GM23248 (cell line): Measurements from ENCODE around the gene CASTOR1. TPM values are rescaled to one million over a fixed set of nuclear protein-coding genes. Genes with fewer than 3 reads are reported as not detected.

Experiments used
- DNase-seq: peaks from one replicate; pipeline ENCODE4 v3.0.0-alpha.2; 2015
- H2AFZ ChIP-seq: fragments of 200-600 bp; sonication (generic); 2 replicates; pipeline ENCODE4 v1.6.1; 2016; ENCODE audit warnings: antibody characterized with exemption
- H3F3A ChIP-seq: fragments of 200-600 bp; sonication (generic); 2 replicates; pipeline ENCODE4 v1.6.1; 2016; ENCODE audit warnings: mild to moderate bottlenecking, antibody characterized with exemption, mixed run types; ENCODE audit not compliant: insufficient read depth
- H3K27ac ChIP-seq: fragments of 200-600 bp; sonication (generic); 2 replicates; pipeline ENCODE4 v1.5.1; 2016; ENCODE audit warnings: mild to moderate bottlenecking
- H3K27me3 ChIP-seq: fragments of 200-600 bp; sonication (generic); replicated peaks from 2 replicates; pipeline ENCODE4 v1.6.1; 2016; ENCODE audit warnings: mild to moderate bottlenecking; ENCODE audit not compliant: insufficient read depth
- H3K36me3 ChIP-seq: fragments of 200-600 bp; sonication (generic); 2 replicates; pipeline ENCODE4 v1.6.1; 2016; ENCODE audit warnings: low read depth, mild to moderate bottlenecking
- H3K4me1 ChIP-seq: fragments of 200-600 bp; sonication (generic); 2 replicates; pipeline ENCODE4 v1.6.1; 2016; ENCODE audit warnings: mild to moderate bottlenecking; ENCODE audit not compliant: insufficient read depth
- H3K4me2 ChIP-seq: fragments of 200-600 bp; sonication (generic); one replicate; pipeline ENCODE4 v1.6.1; 2016; ENCODE audit warnings: mild to moderate bottlenecking; ENCODE audit not compliant: unreplicated experiment
- H3K4me3 ChIP-seq: fragments of 200-600 bp; sonication (generic); 2 replicates; pipeline ENCODE4 v1.5.1; 2016; ENCODE audit warnings: mild to moderate bottlenecking
- H3K79me2 ChIP-seq: fragments of 200-600 bp; sonication (generic); 2 replicates; pipeline ENCODE4 v1.6.1; 2016; ENCODE audit warnings: mild to moderate bottlenecking; ENCODE audit not compliant: insufficient read depth
- H3K9ac ChIP-seq: fragments of 200-600 bp; sonication (generic); 2 replicates; pipeline ENCODE4 v1.6.1; 2016; ENCODE audit warnings: mild to moderate bottlenecking
- H3K9me2 ChIP-seq: fragments of 200-600 bp; sonication (generic); 2 replicates; pipeline ENCODE4 v1.6.1; 2016; ENCODE audit warnings: mixed run types, mild to moderate bottlenecking, moderate library complexity; ENCODE audit not compliant: insufficient read depth
- H3K9me3 ChIP-seq: fragments of 200-600 bp; sonication (generic); one replicate; pipeline ENCODE4 v1.6.1; 2017; ENCODE audit warnings: low read depth
- H4K20me1 ChIP-seq: fragments of 200-600 bp; sonication (generic); 2 replicates; pipeline ENCODE4 v1.6.0; 2016; ENCODE audit not compliant: insufficient read depth
- EZH2 ChIP-seq: fragments of 200-600 bp; sonication (generic); IDR thresholded peaks from 2 replicates; pipeline ENCODE4 v1.6.1; 2018; ENCODE audit warnings: antibody characterized with exemption, mild to moderate bottlenecking; ENCODE audit not compliant: insufficient read depth, poor library complexity, severe bottlenecking
- EZH2phosphoT487 ChIP-seq: fragments of 200-600 bp; sonication (generic); IDR thresholded peaks from 2 replicates; pipeline ENCODE4 v1.6.1; 2018; ENCODE audit warnings: antibody characterized with exemption, moderate library complexity, mild to moderate bottlenecking, low read depth; ENCODE audit not compliant: insufficient read depth
- WGBS, 2 experiments: methylation state at CpG; one replicate each; pipeline ENCODE4 v1.1.6; 2015 to 2017; ENCODE audit warnings: low lambda C conversion rate in 2 of 2, low coverage in 1 of 2; ENCODE audit errors: missing lambda C conversion rate in 2 of 2; 5-methylcytosine and 5-hydroxymethylcytosine counted together
- in situ Hi-C: fragments of 300-500 bp; cut with MboI; formaldehyde crosslinking; loops from 2 replicates; pipeline ENCODE4 v1.15.0; 2020
- polyA plus RNA-seq: library from polyadenylated mRNA; unstranded; fragments of >200 nt; fragmentation: Nextera tagmentation; extraction: Ambion mirVana; gene quantifications from 2 replicates; pipeline ENCODE4 v1.2.1, GENCODE V29; 2016
- total RNA-seq: library from RNA; depleted of rRNA; stranded (reverse); fragments of >200 nt; shearing (Covaris generic); gene quantifications from 2 replicates; pipeline ENCODE4 v1.2.3, GENCODE V29; 2014

The CASTOR1 gene
- total and polyA plus RNA-seq, 2 experiments from 2014 or later: 8.7 to 13.4 TPM

GRCh38 chr22:30301995-30302809 lies 12.9 kb upstream of the CASTOR1 start:
- peak overlapping the region; percentile 73 for H3K27ac ChIP-seq
- DNase-seq: peak; percentile 82
- 0 out of 2 replicates have a peak, but pooled peaks cover 3% of the 10 kb centered on the region for H3K36me3 ChIP-seq
- no peak overlapping the region for H3K4me3 ChIP-seq
- peak overlapping the region; percentile 14 for H3K4me2 ChIP-seq
- H3K9me2 ChIP-seq: no peaks in the 10 kb centered on the region
- no peaks in the 10 kb centered on the region for H3K27me3 ChIP-seq
- in situ Hi-C loops: no loop called here
- H3K9ac ChIP-seq: peak overlapping the region; percentile 41
- WGBS, 2 experiments: 56 to 60% methylated on average over 9 of the region's 9 CpGs
- peaks cover 33% of the 10 kb centered on the region for H3K4me1 ChIP-seq
- no peak for TF ChIP-seq EZH2
- no peak for TF ChIP-seq EZH2phosphoT487
- peaks cover 57% of the 10 kb centered on the region for H3K79me2 ChIP-seq
- peaks cover 7% of the 10 kb centered on the region; the same call in 1 of the 2 replicates for H4K20me1 ChIP-seq
- peaks cover 3% of the 10 kb centered on the region; the same call in 1 of the 2 replicates for H3F3A ChIP-seq
- H2AFZ ChIP-seq: no peak overlapping the region
- no peaks in the 10 kb centered on the region for H3K9me3 ChIP-seq

GRCh38 chr22:30299322-30299721 lies 10.0 kb upstream of the CASTOR1 start:
- in situ Hi-C loops: no loop called here
- H3K9ac ChIP-seq: no peak overlapping the region
- H3F3A ChIP-seq: no peaks in the 10 kb centered on the region; the same call in 1 of the 2 replicates
- DNase-seq: no peak
- H3K9me2 ChIP-seq: no peaks in the 10 kb centered on the region
- no peak overlapping the region for H3K27ac ChIP-seq
- H3K4me1 ChIP-seq: peaks cover 15% of the 10 kb centered on the region
- peaks cover 28% of the 10 kb centered on the region for H3K79me2 ChIP-seq
- H3K9me3 ChIP-seq: no peaks in the 10 kb centered on the region
- H3K4me2 ChIP-seq: no peak overlapping the region
- H2AFZ ChIP-seq: no peak overlapping the region
- TF ChIP-seq EZH2phosphoT487: no peak
- TF ChIP-seq EZH2: no peak
- H4K20me1 ChIP-seq: no peaks in the 10 kb centered on the region
- peaks cover 7% of the 10 kb centered on the region; the same call in 1 of the 2 replicates for H3K36me3 ChIP-seq
- 93 to 97% methylated on average over 13 of the region's 13 CpGs for WGBS, 2 experiments
- H3K4me3 ChIP-seq: no peak overlapping the region
- H3K27me3 ChIP-seq: no peaks in the 10 kb centered on the region

GRCh38 chr22:30297991-30298701 lies 8.8 kb upstream of the CASTOR1 start:
- WGBS, 2 experiments: 92 to 96% methylated on average over 9 of the region's 9 CpGs
- no peaks in the 10 kb centered on the region for H4K20me1 ChIP-seq
- no peak overlapping the region for H3K9ac ChIP-seq
- H3F3A ChIP-seq: no peaks in the 10 kb centered on the region; the same call in 1 of the 2 replicates
- no peak overlapping the region for H2AFZ ChIP-seq
- no peaks in the 10 kb centered on the region for H3K9me2 ChIP-seq
- H3K36me3 ChIP-seq: peaks cover 7% of the 10 kb centered on the region; the same call in 1 of the 2 replicates
- TF ChIP-seq EZH2phosphoT487 (no peak), EZH2 (no peak)
- H3K27ac ChIP-seq: no peak overlapping the region
- peaks cover 17% of the 10 kb centered on the region for H3K79me2 ChIP-seq
- peaks cover 13% of the 10 kb centered on the region for H3K4me1 ChIP-seq
- H3K4me3 ChIP-seq: no peak overlapping the region
- H3K4me2 ChIP-seq: no peak overlapping the region
- H3K27me3 ChIP-seq: no peaks in the 10 kb centered on the region
- no peak for DNase-seq
- H3K9me3 ChIP-seq: no peaks in the 10 kb centered on the region
- in situ Hi-C loops: no loop called here

DNA sequence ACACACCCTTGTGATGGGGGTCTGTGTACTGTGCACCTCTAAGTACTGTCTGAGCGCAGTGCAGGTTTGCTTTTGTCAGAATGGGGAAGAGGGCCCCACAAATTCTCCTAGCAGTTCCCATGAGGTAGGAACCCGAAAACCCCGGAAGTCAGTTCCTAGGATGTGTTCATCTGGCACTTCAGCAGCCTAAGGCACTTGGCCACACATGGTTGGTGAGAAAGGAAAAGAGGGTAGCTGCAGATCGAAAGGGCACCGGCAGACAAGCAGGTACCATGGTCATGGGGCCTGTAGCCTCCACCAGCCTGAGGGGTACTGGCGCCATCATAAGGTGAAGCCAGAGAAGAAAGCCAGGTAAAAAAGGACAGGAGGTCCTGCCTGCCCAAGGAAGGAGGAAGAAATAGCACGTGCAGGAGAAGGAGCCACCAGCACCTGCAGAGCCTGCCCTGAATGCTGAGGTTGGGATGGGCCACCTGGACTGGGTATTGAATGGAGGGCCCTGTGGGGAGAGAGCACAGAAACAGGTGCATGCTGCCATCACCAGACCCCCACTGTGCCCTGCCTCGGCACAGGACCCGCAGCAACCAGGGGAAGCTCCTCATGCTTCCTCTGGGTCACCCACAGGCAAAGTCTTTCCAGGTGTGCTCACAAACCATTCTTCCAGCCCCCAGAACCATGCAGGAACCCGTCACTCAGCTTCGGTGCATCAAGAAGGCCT lies 8.1 kb upstream of the CASTOR1 start:
- H3K36me3 ChIP-seq: peaks cover 7% of the 10 kb centered on the region; the same call in 1 of the 2 replicates

More for the DNA sequence above, 8.1 kb upstream of the CASTOR1 start:
- in situ Hi-C loops: no loop called here
- Histone ChIP-seq H3K4me2 (no peak overlapping the region), H3F3A (no peaks in the 10 kb centered on the region; the same call in 1 of the 2 replicates), H3K27ac (no peak overlapping the region), H3K79me2 (peaks cover 14% of the 10 kb centered on the region), H3K9me3 (no peaks in the 10 kb centered on the region), H3K4me3 (no peak overlapping the region), H2AFZ (no peak overlapping the region), H3K4me1 (peaks cover 11% of the 10 kb centered on the region), H3K9ac (no peak overlapping the region), H4K20me1 (no peaks in the 10 kb centered on the region), H3K9me2 (no peaks in the 10 kb centered on the region), H3K27me3 (no peaks in the 10 kb centered on the region)
- TF ChIP-seq EZH2phosphoT487 (no peak), EZH2 (no peak)
- no peak for DNase-seq
- WGBS, 2 experiments: 94 to 95% methylated on average over 11 of the region's 11 CpGs
